Lower lobe of right lung (tissue), 2 donors: ENCODE data around the gene INTS7. TPM values are rescaled to one million over a fixed set of nuclear protein-coding genes. Genes with fewer than 3 reads are reported as not detected.

ENCODE experiments used
- ATAC-seq, 2 donors: fragments of 200-7000 bp; cut with Tn5 transposase; one replicate each; pipeline ENCODE4 v1.9.1; 2020 to 2022; ENCODE audit warnings: mild to moderate bottlenecking in 2 of 2, moderate library complexity in 2 of 2
- DNase-seq: peaks from one replicate; pipeline ENCODE4 v3.0.0-alpha.2; 2020
- H3K27ac ChIP-seq: fragments of 200-600 bp; one replicate; pipeline ENCODE4 v1.8.0; 2022
- H3K27me3 ChIP-seq: fragments of 200-600 bp; one replicate; pipeline ENCODE4 v1.8.0; 2022; ENCODE audit warnings: low read depth
- H3K36me3 ChIP-seq: fragments of 200-600 bp; one replicate; pipeline ENCODE4 v1.8.0; 2022; ENCODE audit warnings: mild to moderate bottlenecking
- H3K4me1 ChIP-seq: fragments of 200-600 bp; one replicate; pipeline ENCODE4 v1.8.0; 2022
- H3K4me3 ChIP-seq: fragments of 200-600 bp; one replicate; pipeline ENCODE4 v1.8.0; 2022; ENCODE audit warnings: mild to moderate bottlenecking
- H3K9me3 ChIP-seq: fragments of 200-600 bp; one replicate; pipeline ENCODE4 v1.8.0; 2022
- CTCF ChIP-seq: fragments of 200-600 bp; IDR thresholded peaks from one replicate; pipeline ENCODE4 v1.8.0; 2022; ENCODE audit warnings: antibody characterized with exemption, mild to moderate bottlenecking
- intact Hi-C: fragments of 100-400 bp; cut with DNase I; formaldehyde crosslinking; loops from one replicate; pipeline ENCODE4 v1.11.0; 2022
- total RNA-seq: library from RNA; stranded (reverse); fragmentation: NEBNext Ultra II Directional; extraction: Animal tissue kit (Norgen Biotek cat#: 25700); gene quantifications from one replicate; pipeline ENCODE4 v1.2.1, GENCODE V29; 2021
- donor health status: DM: no; HTN: yes; CAD: no; lungs with severe emphysema.

Gene INTS7
- total RNA-seq, 1 donor from 2014 or later = 17.1 TPM

GRCh38 chr1:211935448-211935970 is 99.8 kb downstream of the INTS7 start:
- H3K36me3 ChIP-seq = no peaks in the 10 kb centered on the region
- H3K27me3 ChIP-seq = peaks cover 2% of the 10 kb centered on the region
- no peaks in the 10 kb centered on the region for H3K9me3 ChIP-seq
- no peak overlapping the region for H3K27ac ChIP-seq
- intact Hi-C loops = no loop called here
- ATAC-seq (no peak), DNase-seq (no peak)
- H3K4me3 ChIP-seq = no peak overlapping the region
- peaks cover 10% of the 10 kb centered on the region for H3K4me1 ChIP-seq
- no peak for TF ChIP-seq CTCF

- Histone ChIP-seq H3K36me3 (no peaks in the 10 kb centered on the region), H3K9me3 (no peaks in the 10 kb centered on the region), H3K27ac (no peak overlapping the region), H3K4me3 (no peak overlapping the region), H3K4me1 (peaks cover 17% of the 10 kb centered on the region), H3K27me3 (peaks cover 2% of the 10 kb centered on the region)
- ATAC-seq (no peak), DNase-seq (no peak)
- intact Hi-C loops = no loop called here
- no peak for TF ChIP-seq CTCF
These were observed 101.2 kb downstream of the INTS7 start for GRCh38 chr1:211933946-211934714.

- peaks cover 22% of the 10 kb centered on the region for H3K4me1 ChIP-seq
- H3K9me3 ChIP-seq = no peaks in the 10 kb centered on the region
- peaks cover 2% of the 10 kb centered on the region for H3K27me3 ChIP-seq
- H3K27ac ChIP-seq = no peak overlapping the region
- ATAC-seq (no peak), DNase-seq (no peak)
- TF ChIP-seq CTCF = no peak
- no peak overlapping the region for H3K4me3 ChIP-seq
- intact Hi-C loops = no loop called here
- H3K36me3 ChIP-seq = no peaks in the 10 kb centered on the region
These were observed 102.5 kb downstream of the INTS7 start for GRCh38 chr1:211932933-211933254.

- Histone ChIP-seq H3K27me3 (peaks cover 2% of the 10 kb centered on the region), H3K4me3 (no peak overlapping the region), H3K27ac (no peak overlapping the region), H3K36me3 (no peaks in the 10 kb centered on the region), H3K9me3 (no peaks in the 10 kb centered on the region), H3K4me1 (peaks cover 25% of the 10 kb centered on the region)
- intact Hi-C loops = no loop called here
- DNase-seq (no peak), ATAC-seq (no peak)
- TF ChIP-seq CTCF = no peak
These were observed 103.0 kb downstream of the INTS7 start for GRCh38 chr1:211932231-211932932.

GRCh38 chr1:211929683-211930082 is 105.7 kb downstream of the INTS7 start:
- H3K4me3 ChIP-seq = no peak overlapping the region
- intact Hi-C loops = no loop called here
- H3K4me1 ChIP-seq = peaks cover 25% of the 10 kb centered on the region
- TF ChIP-seq CTCF = no peak
- no peaks in the 10 kb centered on the region for H3K36me3 ChIP-seq
- no peaks in the 10 kb centered on the region for H3K9me3 ChIP-seq
- H3K27me3 ChIP-seq = peaks cover 2% of the 10 kb centered on the region
- no peak for ATAC-seq
- no peak overlapping the region for H3K27ac ChIP-seq
- no peak for DNase-seq
